DMS79 (cell line): ENCODE data around the gene MAP4K2.
"Not testable (repeated sequence)": the region's sequence is repeated elsewhere in the genome, so short reads cannot be mapped to it uniquely, and the experiment has no call there.

ENCODE experiments used
- DNase-seq: peaks from one replicate; lab custom pipeline; 2025; lab: John Stamatoyannopoulos, UW

The MAP4K2 gene

DNA sequence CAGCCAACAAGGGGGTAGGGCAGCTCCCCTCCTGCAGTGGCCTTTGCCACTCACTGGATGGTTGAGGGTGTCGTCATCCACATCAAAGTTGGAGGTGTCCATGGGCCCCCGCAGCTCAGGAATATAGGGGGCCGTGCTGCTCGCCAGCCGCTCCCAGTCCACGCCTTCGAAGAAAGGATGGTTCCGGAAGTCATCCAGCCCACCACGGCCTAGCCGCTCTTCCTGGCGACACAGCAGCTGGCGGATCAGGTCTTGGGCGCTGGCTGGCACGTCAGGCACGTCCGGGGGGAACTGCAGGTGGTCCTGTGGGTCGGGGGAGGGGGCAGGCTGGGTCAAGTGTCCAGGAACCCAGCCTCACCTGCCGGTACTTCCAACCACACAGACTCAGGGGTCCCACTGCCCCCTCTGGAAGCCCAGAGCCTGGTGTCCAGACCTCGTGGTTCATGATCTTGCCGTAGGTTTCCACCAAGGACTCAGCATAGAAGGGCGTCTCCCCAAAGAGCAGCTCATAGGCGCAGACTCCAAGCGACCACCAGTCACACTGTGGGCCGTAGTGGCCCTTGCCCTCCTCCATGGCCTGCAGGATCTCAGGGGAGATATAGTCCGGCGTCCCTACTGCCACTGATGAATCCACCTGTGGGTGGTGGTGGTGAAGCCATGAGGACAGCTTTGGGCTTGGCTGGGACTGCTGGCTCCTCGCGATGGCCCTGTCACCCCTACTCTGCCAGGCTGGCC, 35.8 kb upstream of the MAP4K2 start:
- DNase-seq, result no peak

DNA sequence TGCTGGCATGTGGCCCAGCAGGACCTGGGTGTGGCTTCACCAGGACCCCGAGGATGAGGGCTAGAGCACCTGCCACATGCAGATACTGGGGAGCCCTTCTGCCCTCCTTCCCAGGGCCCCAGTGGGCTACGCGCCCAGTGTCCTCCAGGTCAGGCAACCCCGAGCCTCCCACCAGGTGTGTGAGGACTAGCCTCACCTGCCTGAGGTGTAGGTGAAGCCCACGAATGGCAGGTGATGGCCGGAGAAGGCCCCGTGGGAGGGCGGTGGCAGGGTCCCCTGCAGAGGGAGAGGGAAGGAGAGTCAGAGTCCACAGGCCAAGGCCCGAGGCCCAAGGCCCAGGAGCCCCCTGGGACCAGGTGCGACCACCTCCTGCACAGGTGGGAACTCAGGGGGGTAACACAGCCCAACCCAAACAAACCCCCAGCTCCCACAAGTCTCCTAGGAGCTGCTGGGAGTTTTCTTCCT, 34.9 kb upstream of the MAP4K2 start:
- DNase-seq, result no peak

DNA sequence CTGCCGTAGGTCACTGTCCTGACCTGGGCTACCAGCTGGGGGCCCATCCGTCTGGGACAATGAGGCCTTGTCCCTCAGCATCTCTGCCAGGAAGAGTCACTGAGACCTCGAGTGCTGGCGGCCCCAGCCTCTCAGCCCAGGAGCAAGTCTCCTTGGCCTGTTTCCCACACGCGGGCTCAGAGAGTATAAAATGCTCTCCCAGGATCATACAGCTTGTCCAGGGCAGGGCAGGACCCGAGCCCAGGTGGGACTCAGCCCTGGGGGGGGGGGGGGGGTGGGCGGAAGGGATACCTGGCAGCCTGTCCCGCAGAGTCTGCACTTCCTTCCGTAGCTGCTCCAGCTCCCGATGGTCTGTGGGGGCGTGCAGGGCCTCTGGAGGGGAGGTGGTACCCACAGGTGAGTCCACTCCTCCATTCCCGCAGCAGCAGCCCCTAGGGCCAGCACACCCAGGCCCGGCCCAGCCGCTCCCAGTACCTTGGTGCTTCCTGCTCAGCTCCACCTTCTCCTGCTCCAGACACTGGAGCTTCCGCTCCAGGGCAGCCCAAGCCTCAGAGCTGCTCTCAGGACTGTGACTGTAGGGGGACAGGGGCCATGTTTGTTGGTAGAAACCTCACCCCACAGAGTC, 33.5 kb upstream of the MAP4K2 start:
- no peak for DNase-seq

DNA sequence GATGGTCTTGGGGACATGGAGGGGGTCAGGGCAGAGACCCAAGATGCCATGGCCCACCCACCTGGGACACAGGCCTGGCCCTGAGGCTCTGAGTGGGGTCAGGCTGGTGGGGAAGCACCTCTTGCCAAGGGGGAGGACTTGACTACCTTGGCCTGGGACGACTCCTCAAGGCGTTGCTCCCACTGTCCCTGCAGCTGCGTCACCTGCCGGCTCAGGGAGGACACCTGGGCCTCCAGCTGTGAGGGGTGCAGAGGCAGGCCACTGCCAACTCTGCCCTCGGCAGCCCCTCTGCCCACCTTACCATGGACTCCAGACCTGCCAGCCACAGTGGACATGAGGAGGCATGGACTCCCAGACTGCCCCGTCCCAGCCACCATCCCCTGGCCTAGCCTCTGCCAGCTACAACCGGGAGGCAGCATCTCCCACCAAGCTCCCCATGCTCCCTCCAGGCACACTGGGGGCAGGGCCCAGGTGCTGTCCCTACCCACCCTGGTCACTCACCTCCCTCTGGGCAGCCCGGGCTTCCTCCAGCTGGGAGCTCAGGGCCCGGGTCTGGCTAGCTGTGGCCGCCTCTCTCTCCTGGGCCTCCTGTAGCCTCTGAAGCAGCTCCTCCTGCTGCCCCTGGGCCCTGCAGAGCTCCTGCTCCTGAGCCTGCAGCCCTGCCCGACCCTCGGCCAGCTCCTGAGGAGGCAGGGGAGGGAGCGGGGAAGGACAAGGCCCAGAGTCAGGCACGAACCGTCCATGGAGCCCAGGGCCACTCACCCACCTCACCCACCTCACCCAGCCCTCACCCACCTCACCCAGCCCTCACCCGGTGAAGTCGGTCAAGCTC, 32.8 kb upstream of the MAP4K2 start:
- DNase-seq, result no peak

DNA sequence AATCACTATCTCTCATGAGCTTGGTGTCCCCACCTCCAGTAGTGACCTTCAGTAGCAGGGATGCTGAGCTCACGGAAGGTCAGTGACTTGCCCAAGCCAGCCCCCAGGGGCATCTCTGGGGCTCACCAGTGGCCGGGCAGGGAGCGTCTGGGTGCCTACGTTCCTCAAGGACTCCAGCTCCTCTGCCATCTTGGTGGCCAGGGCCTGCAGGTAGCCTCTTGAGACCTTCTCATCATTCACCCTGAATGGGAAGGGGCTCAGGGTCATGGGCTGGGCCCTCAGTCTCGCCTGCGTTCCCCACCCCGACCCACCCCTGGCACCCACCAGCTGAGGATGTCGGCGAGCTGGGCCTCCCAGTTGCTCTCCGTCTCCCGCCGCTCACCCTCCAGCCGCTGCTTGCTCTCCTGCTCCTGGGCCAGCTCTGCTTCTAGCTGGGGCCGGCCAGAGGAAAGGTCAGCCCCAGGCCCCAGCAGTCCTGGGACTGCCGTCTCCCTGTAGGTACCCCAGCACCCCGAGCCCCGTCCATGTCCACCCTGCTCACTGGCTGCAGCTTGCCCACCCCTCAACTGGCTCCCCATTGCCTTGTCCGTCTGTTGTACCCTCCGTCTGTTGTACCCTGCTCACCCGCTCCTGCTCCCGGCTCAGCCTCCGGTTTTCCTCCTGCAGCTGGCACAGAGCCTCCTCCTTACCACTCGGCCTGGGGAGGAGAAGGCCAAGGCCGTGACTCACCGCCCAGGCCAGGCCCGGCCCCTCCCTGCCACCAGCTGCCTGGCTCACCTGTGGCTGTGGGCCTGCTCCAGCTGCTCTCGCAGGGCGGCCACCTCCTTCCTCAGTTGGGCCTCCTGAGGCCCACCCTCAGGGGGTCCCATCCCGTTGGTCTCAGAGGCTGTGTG, 32.0 kb upstream of the MAP4K2 start:
- no peak for DNase-seq

DNA sequence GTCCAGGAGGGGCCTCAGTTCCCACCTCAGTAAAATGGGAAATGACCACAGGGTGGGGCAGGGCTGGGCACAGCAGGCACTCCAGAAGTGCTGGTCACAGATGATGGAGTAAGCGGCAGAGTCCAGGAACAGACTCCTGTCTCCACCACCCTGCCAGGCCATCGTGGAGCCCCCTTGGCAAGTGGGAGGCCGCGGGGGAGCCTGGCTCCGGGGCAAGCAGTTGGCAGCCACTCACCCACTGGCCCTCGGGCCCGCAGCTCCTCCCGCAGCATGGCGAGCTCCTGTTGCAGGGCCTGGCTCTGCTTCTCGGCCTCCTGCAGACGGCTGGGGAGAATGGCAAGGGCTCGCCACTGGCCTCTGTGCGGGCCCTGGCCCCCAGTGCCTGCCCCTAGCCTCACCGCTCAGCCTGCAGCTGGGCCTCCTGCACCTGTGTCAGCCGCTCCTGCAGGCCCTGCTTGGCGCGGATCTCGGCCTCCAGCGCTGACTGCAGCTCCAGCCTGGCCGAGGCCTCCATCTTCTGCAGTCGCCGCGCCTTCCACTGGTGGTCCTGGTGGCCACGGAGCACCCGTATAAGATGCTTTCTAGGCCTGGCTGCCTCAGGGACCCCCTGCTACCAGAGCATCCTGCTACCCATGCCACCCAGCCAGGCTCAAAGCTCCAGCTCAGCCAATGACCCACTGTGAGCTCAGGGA, 31.2 kb upstream of the MAP4K2 start:
- no peak for DNase-seq

DNA sequence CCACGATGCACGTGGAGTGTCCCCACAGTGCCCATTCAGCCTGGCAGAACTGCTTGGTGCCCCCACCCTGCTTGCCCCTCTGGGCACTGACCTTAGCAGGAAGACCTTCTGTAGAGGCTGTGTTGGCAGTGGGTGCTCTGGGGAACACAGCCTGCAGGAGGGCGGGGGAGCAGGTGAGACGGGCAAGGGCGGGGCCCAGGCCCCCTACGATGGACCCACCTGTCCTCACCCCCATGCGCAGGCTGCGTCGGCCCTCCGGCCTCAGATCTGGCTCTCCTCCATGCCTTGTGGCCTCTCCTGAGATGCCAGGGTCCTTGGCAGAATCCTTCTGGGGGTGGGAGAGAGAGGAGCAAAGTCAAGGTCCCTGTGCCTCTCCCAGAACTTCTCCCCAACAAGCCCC, 30.5 kb upstream of the MAP4K2 start:
- no peak for DNase-seq

DNA sequence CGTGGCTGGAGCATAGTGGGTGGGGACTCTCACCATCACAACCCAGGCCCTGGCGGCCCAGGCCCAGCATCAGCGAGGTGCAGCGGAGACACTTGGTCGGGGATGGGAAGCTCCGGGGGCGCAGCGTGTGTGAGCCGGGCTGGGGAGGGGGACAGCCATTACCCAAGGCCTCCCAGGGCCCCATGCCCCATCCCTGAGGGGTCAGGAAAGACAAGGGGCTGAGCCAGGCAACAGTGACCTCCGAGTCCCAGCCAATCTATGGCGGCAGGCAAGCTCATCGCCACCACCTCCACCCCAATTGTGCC, 30.1 kb upstream of the MAP4K2 start:
- no peak for DNase-seq

DNA sequence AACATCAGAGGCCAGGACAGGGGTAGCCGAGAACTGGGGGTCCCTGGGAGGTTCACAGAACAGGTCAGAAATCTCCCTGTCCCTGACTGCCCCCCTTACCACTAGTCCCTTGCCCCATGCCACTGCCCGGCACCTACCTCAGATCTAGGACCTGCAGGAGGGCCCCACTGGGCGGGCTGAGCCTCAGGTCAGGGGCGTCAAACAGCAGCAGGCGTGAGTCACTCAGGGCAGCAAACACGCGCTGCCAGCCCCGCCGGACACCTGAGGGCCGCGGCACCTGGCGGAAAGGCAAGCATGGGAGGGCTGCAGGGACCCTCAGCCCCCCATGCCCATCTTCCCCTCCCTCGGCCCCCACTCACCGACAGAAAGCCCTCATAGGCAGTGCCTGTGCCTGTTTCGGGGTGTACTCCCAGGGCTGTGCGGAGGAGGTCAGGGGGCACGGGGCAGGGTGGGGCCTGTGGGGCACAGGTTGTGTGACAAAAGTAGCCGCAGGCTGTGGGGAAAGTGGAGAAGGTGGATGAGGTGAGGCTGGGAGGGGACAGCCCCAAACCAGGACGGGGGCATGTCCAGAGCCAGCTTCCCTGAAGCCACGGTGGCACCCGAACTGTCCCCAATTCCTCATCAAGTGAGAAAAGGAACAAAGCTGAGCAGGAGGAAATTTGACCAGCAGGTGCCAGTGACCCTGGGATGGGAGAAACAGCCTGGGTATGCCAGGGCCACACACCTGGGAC, 29.6 kb upstream of the MAP4K2 start:
- no peak for DNase-seq

DNA sequence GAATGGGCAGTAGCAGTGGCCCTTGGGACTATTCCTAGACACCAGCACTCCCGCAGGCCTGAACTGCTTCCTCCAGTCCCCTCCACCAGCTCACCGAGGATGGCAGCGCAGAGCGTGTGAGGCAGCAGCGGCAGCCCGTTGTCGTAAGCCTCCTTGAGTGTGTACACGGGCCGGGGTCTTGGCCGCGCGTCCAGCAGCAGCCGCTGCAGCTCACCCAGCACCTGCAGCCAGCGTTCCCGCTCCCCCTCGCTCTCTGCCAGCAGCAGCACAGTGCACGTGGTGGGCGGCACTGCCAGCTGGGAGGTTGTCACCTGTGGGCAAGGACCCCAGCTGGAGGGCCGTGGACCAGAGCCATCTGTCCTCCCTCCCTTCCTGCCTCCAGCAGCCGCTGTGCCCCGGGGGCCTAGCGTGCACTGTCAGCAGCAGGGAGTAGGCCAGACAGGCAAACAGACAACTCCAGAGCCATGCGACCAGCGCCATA, 28.4 kb upstream of the MAP4K2 start:
- no peak for DNase-seq

DNA sequence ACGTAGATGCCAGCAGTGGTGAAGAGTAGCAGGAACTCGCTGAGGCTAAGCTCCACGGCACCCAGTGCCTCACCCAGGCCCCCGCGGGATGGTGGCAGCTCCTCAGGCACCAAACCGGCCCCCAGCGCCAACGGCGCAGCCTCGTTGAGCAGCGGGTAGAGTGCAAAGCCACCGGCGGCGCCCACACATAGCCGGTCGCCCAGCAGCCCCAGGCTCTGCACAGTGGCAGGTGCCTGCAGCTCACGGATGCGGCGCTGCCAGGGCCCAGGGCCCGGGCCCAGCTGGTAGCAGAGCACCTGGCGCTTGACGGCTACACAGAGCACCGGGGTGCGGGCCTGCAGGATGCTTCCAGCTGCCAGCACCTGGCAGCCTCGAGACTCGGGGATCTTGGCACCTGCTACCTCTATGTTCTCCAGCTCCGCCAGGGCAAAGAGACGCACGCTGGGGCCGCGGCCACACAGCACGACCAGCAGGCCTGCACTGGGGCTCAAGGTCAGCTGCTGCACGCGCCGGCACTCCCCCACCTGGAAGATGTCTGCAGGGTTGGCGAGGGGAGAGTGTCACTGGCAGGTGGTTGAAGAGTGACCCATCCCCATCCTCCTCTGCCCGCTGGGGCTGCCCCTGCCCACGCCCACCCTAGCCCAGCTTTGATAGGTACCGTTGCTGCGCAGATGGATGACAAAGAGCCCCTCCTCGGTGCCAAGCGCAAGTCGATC, 26.7 kb upstream of the MAP4K2 start:
- no peak for DNase-seq

DNA sequence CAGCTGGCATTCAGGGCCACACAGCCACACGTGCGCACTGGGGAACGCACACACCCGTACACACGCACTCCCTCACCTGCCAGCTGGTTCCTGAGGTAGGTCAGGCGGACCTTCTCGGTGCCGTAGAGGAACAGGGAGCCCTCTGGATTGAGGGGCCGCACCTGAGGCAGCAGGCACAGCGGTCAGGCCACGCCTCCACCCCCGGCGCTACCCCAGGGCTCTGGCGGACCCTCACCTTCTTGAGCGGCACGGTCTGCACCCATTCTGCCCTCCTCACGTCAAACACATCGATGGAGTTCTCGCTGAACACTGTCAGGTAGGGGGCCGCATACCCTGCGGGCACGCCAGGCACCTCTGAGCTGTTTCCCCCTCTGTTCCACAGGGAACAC, 24.4 kb upstream of the MAP4K2 start:
- no peak for DNase-seq

DNA sequence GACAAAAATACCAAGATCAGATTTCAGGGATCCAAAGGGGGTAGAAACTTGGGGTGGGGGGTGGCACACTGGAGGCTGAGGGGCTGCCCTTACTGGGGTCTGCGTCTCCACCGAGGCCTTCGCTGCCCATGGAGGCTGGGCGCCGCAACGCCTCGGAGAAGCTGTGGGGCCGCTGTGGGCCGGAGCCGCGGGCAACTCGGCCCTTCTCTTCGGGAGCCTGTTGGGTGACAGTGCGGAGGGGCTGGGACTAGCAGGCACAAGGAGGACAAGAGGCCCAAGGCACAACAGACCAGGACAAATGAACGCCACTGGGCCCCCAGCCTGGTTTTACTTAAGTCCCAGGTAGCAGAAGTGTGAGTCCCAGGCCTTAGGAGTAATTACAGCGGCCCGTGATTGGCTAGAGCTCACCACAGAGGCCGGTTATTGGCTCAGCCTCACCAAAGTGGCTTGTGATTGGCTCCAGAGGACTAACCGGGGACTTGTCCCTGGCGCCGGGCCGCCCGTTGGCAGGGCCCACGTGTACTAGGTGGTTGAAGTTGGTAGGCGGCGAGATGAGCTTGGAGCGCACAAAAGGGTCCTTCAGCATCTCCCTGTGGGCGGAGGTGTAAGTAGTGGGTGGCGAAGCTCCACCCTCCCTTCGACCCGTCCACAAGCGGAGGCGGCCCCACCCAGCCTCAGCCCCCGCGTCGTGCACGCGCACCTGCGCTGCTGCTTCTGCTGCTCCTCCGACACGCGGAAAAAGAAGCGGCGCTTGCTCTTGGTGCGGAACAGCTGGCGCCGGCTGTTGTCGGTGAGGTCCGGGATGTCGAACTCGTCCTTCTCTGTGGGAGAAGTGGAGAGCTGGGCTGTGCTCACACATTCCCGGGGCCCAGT, 23.8 kb upstream of the MAP4K2 start:
- DNase-seq, result no peak

DNA sequence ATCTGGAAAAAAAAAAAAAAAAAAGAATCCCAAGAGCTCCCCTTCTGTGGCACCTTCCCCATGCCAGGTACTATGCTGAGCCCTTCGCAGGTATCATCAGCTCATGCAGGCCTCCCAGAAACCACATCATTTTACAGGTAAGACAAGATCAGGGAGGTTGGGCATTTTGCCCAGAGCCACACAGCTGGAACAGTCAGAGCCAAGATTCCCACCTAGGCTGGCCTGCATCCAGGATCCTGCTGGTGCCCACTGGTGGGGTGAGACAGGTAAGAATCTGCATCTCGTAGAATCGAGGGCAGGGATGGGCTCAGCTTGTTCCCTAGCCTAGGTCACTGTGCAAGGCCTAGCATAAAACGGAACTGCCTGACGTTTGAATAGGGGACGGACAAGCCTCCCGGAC, 23.0 kb upstream of the MAP4K2 start:
- no peak for DNase-seq

DNA sequence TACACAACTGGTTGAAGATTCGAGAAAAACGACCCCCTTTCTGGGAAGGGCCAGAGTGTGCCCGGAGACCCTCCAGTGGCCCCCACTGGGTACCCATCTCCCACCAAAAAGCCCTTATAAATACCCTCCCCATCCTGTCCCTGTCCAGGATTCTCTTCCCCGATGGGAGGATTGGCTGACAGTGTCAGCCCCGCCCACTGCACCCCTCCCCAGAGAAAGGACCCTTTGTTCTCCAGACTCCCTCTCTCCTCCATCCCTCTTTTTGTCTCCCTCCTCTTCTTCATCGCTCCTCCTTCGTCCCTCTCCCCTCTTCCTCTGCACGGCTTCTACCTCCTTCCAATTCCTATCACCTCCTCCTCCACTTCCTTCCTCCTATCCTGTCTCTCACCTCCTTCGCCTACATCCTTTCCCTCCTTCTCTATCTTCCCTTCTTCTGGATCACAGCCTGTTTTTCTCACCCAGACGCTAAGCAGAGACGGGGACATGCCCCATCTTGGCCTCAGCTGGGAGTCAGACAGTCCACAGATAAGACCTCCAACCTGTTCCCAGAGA, 20.6 kb upstream of the MAP4K2 start:
- no peak for DNase-seq

DNA sequence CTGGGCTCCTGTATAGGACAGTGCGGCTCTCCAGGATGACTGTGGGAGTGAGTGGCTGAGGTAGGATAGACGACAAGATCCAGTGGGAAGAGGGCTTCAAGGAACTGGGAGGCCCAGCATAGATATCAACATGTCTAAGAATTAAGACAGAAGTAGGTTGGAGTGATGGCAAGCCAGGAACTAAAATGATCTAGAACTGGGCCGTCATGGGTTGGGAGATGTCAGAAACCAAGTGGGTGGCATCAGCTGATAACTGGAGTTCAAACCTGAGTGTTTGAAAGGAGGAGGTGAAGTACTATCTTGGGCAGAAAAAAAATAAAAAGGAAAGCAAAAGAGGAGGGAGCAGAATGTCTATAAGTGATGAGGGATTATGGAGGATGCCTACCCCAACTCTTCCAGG, 14.5 kb upstream of the MAP4K2 start:
- DNase-seq, result no peak

DNA sequence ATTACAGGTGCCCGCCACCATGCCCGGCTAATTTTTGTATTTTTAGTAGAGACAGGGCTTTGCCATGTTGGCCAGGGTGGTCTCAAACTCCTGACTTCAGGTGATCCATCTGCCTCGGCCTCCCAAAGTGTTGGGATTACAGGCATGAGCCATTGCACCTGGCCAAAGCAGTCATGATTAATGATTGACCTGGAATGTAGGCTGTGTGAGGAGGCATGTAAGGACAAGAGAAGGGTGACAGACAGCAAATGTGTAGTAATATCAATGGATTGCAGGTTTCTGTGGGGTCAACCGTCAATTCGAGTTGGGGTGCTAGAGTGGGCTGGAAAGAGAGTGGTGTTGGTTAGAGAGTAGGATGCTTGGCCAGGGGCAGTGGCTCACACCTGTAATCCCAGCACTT, 12.4 kb upstream of the MAP4K2 start:
- DNase-seq, result not testable (repeated sequence)

DNA sequence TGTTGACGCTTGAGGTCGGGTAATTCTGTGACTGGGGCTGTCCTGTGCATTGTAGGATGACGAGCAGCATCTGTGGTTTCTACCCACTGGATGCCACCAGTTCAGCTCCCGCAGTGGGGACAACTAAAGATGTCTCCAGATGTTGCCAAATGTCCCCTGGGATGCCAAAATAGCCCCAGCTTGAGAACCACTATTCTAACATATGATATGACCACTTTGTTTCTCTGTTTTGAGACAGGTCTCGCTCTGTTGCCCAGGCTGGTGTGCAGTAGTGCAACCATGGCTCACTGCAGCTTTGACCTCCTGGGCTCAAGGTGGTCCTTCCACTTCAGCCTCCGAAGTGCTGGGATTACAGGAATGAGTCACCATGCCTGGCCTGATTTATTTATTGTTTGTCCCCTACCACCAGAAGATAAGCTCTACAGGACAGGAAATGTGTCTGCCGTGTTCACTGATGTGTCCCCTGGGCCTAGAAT, 11.7 kb upstream of the MAP4K2 start:
- no peak for DNase-seq

DNA sequence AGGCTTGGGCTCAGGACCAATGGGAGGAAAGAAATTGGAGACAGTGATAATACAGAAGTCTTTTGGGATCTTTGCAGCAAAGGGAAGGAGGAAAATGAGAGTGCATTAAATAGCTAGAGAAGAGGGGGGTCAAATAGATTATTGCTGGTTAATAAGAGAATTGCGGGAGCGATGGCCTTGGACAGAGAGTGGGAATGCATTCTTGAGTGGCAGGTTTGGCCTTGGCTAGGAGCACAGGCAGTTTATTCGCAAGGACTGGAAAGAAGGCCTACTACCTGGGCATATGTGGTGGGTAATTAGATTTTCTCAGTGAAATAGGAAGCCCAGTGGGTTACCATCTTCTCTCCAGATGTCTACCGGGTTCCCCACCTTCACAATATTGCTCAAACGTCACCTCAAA, 10.8 kb upstream of the MAP4K2 start:
- no peak for DNase-seq
